Midbrain (tissue), 1 donor: ENCODE data around the gene CMTM3.
"Not testable (repeated sequence)": the region's sequence is repeated elsewhere in the genome, so short reads cannot be mapped to it uniquely, and the experiment has no call there.

Experiments used
- DNase-seq: peaks from one replicate; lab custom pipeline; 2025; lab: John Stamatoyannopoulos, UW

CMTM3 gene

DNA sequence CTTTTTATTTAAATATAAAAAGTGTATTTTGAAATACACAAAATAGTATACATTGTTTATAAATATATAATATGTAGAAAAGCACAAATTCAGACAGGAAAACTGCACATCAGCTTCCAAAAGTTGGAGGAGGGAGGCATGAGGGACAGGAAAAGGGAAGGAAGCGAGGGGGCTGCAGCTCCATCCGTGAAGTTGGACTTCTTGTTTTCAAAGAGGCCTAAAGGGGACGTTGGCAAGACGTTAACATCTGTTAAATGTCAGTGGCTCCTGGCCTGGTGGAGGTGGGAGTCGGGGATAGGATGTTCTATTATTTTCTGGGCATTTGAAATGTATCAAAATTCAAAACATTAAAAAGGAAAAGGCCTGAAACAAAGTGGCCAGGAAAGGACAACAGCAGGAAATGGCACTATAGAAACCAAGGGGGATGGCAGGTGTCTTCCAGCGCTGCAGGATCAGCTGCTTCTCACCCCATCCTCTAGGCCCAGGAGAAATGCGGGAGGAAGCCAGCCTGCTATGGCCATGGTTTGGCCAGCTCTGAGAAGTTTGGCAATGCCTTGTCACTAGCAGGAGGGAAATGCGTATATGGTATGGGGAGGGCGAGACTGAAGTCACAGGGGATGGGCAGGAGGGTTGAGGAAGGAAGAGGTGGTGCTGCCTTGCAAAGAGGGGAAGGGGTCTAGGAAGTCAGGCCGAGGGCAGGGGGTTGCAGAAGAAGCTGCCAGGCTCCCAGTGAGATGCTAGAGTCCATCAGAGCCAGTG lies 18.8 kb upstream of the CMTM3 start:
- no peak for DNase-seq

DNA sequence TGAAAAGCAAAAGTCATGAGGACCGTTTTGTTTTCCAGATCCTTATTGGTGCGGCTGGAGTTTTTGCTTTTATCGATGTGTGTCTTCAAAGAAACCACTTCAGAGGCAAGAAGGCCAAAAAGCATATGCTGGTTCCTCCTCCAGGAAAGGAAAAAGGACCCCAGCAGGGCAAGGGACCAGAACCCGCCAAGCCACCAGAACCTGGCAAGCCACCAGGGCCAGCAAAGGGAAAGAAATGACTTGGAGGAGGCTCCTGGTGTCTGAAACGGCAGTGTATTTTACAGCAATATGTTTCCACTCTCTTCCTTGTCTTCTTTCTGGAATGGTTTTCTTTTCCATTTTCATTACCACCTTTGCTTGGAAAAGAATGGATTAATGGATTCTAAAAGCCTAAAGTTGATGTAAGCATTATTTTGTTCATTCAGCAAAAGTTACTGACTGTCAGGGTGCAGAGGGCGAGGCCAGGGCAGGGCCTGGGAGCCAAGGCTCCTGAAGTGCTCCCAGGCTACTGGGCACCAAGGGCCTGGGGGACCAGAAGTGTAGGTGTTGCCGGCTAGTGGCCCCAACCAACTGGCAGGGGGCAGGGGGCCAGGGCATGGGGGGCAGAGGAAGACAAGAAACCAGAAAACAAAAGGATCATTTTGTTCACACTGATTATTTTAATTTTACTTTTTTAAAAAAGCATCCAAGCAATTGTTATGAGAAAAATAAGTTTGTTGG lies 16.5 kb upstream of the CMTM3 start:
- DNase-seq: no peak

DNA sequence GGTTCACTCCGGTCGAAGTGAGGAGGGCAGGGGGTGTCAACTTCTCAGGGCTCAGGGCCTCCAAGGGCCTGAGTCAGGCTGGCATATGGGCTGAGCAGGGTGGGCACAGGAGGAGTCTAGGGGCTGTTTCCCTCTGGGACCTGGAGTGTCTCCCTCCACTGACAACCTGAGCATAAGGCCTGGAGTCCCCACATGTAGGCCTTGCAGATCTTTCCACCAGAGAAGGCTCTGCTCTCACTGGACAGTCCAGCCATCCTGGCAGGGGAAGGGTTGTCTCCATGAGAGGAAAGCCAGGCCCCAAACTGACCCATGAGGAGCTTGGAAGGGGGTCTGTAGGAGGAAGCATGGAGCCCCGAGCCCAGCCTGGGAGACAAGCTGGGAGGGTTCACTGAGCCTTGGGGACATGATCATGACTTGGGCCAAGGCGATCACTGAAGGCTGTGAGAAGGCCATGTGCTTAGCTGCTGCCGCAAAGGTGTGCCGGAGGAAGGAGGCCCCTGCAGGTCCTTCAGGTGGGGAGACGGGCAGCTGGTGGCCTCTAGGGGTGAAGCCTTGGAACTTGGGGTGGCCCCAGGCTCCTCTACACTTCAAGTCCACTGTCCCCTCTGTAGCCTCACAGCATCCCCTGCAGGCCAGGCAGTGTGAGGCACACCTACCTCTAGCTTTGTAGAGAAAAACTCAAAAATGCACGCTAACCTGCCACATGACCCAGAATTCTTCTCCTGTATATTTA lies 15.4 kb upstream of the CMTM3 start:
- peak; percentile 25 for DNase-seq

DNA sequence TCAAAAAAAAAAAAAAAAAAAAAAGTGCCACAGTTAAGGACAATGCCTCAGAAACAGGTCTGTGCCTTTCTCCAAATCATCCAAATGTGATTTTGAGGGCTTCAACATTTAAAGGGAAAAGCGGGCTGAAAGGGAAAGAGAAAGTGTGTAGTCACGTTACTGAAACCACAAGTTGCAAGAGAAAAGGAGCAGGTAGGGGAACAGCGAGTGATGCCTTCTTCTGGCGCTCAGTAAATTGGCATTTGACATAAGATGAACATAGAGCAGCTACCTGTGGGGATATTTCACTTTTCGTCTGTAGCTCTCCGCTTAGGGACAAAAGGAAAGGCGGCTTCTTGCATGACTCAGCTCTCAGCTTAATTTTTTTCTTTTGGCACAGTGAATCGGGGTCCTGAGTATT lies 14.2 kb upstream of the CMTM3 start:
- no peak for DNase-seq

DNA sequence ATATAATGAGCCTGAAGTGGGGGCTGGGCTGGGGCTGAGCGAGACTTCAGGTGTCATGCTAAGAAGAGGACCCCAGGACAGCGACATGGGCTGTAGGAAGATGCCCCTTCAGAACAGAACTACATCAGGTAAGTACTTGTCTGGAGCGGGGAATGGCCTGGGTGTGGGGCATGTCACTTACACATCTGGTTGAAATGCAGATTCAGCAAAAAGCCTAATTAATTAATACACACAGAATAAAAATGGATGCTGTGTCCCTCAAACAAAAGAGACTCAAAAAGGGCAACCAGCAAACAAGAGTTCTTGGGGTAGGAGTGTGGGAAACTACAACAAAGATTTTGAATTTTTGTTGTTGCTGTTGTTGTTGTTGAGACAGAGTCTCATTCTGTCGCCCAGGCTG lies 13.5 kb upstream of the CMTM3 start:
- DNase-seq: no peak

DNA sequence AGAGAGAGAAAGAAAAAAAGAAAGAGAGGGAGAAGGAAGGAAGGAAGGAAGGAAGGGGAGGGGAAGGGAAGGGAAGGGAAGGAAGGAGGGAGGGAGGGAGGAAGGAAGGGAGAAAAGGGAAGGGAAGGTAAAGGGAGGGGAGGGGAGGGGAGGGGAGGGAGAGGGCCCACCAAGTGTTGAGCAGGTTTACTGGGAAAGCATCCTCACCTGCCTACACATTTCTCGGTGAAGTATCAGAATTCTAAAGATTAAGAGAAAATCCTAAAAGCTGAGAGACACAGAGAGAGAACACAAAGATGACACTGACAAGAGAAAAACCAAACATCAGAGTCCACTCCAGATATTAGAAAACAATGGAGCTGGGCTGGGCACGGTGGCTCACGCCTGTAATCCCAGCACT lies 12.3 kb upstream of the CMTM3 start:
- no peak for DNase-seq

DNA sequence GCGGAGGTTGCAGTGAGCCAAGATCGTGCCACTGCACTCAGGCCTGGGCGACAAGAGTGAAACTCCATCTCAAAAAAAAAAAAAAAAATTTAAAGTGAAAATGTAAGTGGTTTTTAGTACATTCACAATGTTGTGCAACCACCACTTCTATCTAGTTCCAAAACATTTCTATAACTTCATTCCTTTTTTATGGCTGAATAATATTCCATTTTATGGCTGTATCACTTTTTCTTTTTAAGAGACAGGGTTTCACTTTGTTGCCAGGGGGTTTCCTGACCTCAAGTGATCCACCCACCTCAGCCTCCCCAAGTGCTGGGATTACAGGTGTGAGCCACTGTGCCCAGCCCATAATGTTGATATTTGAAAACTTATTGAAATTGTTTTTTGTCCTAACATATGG lies 11.7 kb upstream of the CMTM3 start:
- no peak for DNase-seq

DNA sequence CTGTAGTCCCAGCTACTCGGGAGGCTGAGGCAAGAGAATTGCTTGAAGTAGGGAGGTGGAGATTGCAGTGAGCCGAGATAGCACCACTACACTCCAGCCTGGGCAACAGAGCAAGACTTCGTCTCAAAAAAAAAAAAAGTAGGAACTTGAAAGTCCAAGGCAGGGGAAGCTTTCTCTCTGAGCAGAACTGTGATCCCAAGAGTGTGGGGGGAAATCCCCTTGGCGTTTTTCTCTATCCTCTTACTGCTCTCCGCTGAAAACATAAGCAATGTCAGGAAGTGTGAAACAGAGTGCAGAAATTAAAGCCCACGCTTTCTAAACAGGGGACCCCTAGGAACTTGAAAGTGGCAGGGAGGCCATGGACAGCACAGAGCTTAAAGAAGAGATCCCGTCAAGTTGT lies 9.8 kb upstream of the CMTM3 start:
- no peak for DNase-seq

DNA sequence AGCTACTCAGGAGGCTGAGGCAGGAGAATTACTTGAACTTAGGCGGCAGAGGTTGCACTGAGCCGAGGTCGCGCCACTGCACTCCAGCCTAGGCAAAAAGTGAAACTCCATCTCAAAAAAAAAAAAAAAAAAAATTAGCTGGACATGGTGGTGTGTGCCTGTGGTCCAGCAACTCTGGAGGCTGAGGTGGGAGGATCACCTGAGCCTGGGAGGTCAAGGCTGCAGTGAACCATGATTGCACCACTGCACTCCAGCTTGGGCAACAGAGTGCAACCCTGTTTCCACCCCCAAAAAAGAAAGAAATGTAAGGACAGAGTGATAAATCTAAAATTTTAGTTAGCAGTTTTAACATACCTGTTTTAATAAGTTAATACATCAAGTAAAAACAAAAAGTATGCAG lies 7.9 kb upstream of the CMTM3 start:
- not testable (repeated sequence) for DNase-seq

DNA sequence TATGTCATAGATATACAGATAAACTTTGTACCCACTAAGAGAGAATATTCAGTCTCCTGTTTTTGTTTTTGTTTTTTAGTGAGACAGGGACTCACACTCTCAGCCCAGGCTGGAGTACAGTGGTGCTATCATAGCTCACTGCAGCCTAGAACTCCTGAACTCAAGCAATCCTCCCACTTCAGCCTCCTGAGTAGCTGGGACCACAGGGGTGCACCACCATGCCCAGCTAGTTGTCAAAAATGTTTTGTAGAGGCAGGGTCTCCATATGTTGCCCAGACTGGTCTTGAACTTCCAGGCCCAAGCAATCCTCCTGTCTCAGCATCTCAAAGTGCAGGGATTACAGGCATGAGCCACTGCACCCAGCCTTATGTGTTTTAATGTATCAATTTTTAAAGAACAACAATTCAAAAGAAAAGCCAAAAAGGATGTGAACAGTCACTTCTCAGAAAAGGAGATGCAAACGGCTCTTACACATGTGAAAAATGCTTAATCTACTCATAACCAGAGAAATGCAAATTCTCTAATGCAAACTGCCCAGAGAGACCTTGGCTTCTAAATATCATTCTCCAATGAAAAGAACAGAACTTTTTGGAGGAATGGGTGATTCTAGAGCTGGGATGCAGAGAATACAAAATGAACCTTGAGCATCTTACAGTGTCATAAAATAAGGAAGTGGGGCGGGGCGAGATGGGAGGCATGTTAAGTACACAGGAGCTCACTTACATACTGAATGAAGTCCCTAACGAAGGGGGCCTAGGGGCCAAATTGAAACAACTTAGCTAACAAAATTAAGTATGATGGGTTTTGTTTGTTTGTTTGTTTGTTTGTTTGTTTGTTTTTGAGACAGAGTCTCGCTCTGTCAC lies 7.3 kb upstream of the CMTM3 start:
- DNase-seq: no peak

DNA sequence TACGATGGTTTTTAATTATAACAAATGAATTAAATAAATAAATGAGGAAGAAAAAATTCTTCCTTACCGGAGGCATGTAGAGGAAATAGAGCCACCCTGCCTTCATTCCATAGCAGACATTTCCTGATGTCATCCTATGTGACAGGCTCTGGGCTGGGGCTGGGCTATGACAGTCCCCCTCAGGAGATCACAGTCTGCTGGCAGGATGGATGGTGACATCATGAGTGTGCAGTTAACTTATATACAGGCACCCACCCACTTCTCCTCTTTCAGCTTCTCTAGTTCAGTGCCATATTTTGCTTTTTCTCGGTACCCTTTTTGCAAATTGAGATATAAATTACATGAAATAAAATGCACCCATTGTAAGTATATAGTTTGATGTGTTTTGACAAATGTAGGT lies 6.4 kb upstream of the CMTM3 start:
- no peak for DNase-seq

DNA sequence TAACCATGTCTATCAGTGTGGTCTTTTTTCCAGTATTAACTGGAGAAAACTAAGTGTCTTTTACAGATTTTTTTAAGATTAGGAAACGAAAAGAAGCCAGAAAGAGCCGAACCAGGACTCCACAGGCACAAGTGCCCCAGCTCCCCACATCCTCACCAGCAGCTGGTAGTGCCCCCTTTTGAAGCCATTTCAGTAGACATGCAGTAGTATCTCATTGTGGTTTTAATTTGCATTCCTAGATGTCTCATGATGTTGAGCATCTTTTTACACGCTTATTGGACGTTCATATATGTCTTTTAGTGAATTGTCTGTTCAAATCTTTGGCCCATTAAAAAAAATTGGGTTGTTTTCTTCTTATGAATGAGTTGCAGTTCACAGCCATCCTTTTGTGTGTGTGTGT lies 4.8 kb upstream of the CMTM3 start:
- DNase-seq: no peak

DNA sequence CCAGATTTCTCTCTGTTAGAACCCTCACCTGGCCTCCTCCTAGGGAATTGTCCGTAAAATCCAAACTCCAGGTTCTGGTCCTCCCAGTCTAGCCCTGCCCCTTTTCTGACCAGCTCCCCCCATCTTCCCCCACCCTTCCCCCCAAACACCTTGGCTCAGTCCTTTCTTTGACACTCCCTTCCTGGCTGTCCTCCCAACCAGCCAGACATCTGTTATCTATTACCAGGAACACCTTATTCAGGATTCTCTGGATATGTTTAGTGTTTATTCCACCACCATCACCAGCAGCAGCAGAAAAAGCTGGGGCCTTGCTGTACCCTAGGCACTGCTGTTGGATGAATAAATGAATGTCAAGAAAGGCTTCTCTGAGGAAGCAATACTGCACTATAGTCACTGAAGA lies 4.0 kb upstream of the CMTM3 start:
- DNase-seq: no peak

DNA sequence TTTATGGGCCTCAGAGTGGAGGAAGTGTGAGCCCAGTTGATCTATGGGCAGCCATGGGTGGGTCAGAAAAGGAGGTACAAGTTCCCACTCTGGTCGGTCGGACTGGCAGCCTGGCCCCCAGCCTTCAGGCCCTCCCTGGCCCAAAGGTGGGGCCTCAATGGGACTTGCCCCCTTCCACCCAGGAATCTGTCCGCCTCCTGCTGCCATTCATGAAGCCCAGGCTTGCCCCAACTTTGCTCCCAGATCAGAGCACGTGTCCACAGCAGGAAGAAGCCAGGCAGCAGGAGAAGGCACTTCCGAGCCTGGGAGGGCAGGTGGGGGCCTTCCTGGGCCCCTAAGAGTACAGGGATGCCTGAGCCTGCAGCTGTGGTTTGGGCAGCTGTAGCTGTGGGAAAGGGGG lies 3.0 kb upstream of the CMTM3 start:
- no peak for DNase-seq

DNA sequence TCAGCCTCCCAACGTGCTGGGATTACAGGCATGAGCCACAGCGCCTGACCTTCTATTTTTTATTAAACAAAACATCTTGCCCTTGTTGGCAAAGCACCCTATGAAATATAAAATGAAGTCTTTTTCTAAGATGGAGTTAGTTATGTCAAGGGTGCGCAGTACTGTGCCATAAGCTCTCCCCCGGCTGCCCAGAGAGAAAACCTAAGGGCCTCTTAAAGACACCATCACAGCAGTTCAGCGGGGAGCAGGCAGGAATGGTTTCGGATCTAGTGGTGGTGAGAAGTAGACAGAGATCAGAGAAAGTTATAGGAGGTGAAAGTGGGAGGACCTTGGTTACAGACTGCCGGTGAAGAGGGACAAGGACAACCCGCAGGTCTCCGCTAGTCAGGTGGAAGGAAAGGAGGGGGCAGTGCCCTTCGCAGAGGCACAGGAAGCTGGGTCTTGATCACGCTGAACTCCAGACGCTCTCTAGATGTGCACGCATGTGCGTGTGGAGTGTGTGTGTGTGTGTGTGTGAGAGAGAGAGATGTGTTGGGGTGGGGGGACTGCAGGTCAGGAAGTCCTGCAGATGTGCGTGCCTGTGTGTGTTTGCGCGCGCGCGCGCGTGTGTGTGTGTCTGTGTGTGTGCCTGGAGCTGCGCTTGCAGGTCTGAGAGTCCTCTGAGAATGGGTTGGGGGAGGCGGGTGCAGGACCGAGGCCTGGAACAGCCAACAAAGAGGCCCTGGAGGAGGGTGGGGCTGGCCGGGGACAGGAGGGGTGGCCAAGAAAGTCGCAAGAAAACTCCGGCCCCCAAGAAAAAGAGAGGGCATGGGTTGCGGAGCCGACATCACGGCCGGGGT lies 748 bp upstream of the CMTM3 start:
- no peak for DNase-seq

DNA sequence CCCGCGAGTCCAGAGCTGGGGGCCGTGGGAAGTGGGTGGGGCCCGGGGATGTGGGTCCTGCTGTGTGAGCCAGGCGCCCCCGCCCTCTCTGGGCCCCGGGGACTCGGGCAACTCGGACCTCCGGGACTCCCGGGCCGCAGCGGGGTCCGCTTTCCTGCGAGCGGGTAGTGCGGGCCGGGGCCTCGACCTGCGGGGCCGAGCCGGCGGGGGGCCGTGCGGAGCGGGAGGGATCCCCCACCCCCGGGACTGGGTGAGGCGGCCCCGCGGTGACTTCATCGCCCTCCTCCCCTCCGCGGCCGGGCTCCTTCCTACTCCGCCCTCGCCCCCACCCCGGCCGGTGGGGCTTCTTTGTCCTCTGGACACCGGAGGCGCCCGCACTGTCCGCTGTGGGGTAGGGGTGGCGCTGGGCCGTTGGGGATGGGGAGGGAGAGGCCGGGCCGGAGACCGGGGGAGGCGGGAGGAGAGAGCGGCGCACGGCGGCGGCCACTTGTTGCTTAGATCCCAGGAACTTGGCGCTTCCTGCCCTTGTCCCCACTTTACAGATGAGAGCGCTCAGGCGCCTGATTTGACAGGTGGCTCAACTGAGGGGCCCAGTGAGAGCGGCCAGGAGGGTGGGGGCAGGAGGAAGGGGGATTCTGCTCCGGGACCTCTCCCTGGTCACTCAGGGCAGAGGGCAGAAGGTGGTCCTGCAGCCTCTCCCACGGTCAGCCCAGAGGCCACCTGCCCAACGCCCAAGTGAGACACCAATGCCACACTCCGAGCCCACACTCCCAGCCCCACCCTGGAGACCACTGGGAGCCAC lies 874 bp downstream of the CMTM3 start:
- no peak for DNase-seq

DNA sequence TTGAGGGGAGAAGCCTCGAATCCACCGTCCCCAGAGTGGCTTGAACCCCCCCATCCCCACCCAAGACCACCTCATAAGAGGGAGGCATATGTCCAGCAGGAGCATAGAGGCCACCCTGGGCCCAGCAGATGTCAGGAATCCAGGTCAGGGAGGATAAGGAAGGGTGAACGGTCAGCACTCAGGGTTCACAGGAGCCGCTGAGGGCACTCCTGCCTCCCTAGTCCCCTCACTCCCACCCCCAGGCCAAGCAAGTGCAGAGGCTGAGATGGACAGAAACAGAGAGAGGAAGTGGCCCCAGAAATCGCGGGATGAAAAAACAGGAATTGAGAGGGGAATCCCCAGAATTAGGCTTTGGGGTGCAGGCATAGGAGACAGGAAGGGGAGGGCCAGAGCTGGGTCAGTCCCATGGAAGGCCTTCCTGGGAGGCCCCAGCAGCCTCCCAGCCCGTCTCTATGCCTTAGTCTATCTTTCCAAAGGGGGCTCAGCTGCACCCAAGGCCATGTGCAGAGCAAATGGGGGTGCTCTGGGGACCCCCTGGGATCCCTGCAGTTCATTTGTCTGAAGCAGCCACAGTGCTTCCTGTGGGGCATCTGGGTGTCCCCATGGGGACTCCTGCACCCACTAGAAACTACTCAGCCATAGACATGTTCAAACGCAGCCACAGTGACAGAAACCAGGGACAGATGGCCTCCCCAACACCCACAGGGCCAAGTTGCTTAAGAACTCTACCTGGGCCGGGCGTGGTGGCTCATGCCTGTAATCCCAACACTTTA lies 1.7 kb downstream of the CMTM3 start:
- no peak for DNase-seq

DNA sequence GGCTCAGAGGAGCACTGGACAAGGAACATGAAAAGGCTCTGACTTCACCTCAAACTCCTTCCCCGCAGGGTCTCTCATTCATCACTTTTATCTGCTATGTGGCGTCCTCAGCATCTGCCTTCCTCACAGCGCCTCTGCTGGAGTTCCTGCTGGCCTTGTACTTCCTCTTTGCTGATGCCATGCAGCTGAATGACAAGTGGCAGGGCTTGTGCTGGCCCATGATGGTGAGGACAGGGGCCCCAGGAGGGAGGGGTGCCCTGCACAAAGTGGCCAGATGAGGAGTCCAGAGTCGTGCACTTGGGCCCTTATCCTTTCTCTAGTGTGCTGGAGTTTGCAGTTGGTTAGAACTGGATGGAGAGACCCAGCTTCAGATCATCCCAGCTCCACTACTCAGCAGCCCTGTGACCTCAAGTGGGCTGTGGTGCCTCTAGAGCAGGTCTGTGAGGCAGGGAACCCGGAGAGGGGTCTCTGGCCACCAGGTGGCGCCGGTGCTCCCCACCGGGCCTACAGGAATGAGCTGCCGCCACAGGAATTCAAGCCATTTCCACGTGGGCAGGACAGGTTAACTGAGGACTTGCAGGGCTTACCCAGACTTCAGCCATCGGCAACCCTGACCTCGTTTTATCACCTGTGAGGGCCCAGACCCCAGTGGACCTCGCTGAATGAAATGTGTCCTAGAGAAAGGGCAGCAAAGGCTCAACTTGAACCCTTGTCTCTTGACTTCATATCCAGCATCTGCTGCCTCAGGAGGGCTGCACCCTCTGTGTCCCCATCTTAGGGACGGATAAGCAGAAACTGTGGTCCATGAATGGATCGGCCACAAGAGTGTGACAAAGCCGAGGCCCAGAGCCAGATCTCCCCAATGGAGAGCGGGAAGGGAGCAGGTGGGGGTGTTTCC lies 4.0 kb downstream of the CMTM3 start:
- peak; percentile 78 for DNase-seq

DNA sequence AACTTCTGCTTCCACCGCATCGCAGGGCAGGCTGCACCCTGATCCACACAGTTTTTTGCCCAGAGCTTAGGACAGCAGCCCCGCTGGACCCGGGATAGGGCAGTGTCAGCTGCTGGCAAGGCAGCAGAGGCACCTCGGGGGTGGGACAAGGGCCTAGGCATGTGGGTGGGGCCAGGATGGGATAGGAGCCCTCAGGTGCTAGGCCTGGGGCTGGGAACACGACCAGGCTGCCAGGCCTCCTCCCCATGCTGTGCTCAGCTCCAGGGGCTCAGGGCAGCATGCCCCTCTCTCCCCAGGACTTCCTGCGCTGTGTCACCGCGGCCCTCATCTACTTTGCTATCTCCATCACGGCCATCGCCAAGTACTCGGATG lies 4.6 kb downstream of the CMTM3 start:
- DNase-seq: no peak
